K562 (cell line): ENCODE results near the gene GABPB1. TPM values are rescaled to one million over a fixed set of nuclear protein-coding genes. Genes with fewer than 3 reads are reported as not detected.
A peak's percentile ranks its signal among the peaks of the same experiment; 100 is the strongest.

Experiments used
- ATF6 ChIP-seq: sonication (generic); formaldehyde crosslinking; IDR thresholded peaks from 2 replicates; pipeline ENCODE4 v1.4.0; 2020; ENCODE audit warnings: mild to moderate bottlenecking, missing genetic modification reagents
- MAZ ChIP-seq, 2 experiments: fragments of 450-650 bp in 1 of 2; sonication (generic) in 1 of 2; formaldehyde crosslinking; IDR thresholded peaks in 1 of 2; conservative IDR thresholded peaks in 1 of 2; 2 replicates each; pipeline versions ENCODE4 v1.4.0 to v1.5.0; 2020; ENCODE audit warnings: mild to moderate bottlenecking in 1 of 2, missing genetic modification reagents in 1 of 2
- MLLT1 ChIP-seq, 2 experiments: fragments of 450-650 bp; IDR thresholded peaks; 2 replicates each; pipeline ENCODE4 v1.6.1; 2016
- NFE2 ChIP-seq: IDR thresholded peaks from 2 replicates; pipeline ENCODE4 v1.6.1; 2014; ENCODE audit warnings: antibody characterized with exemption, low read depth
- RBM14 ChIP-seq: fragments of 200-400 bp; formaldehyde crosslinking; IDR thresholded peaks from 2 replicates; pipeline ENCODE4 v1.6.1; 2018; ENCODE audit warnings: low read depth, mild to moderate bottlenecking, low read length, moderate library complexity, borderline replicate concordance; ENCODE audit not compliant: insufficient read depth
- RBM15 ChIP-seq: fragments of 200-400 bp; formaldehyde crosslinking; IDR thresholded peaks from 2 replicates; pipeline ENCODE4 v1.6.1; 2018; ENCODE audit warnings: mild to moderate bottlenecking, low read length, moderate library complexity; ENCODE audit not compliant: insufficient read depth
- SETDB1 ChIP-seq: IDR thresholded peaks from one replicate; pipeline ENCODE4 v1.6.1; 2012; ENCODE audit warnings: low read length, control low read depth, inconsistent platforms
- SMARCC2 ChIP-seq: fragments of 450-650 bp; IDR thresholded peaks from 2 replicates; pipeline ENCODE4 v1.6.1; 2017; ENCODE audit warnings: antibody characterized with exemption, moderate library complexity, mild to moderate bottlenecking, low read depth
- SPI1 ChIP-seq: IDR thresholded peaks from 2 replicates; pipeline ENCODE4 v1.6.1; 2011; ENCODE audit warnings: low read depth, low read length, control low read depth, borderline replicate concordance
- SRSF3 ChIP-seq: fragments of 200-400 bp; formaldehyde crosslinking; IDR thresholded peaks from 2 replicates; pipeline ENCODE4 v1.6.1; 2016; ENCODE audit warnings: mild to moderate bottlenecking, low read length, moderate library complexity; ENCODE audit not compliant: insufficient read depth
- SUPT5H ChIP-seq: fragments of 450-650 bp; IDR thresholded peaks from 2 replicates; pipeline ENCODE4 v1.6.1; 2016
- TEAD2 ChIP-seq: fragments of 450-650 bp; IDR thresholded peaks from 2 replicates; pipeline ENCODE4 v1.6.1; 2016; ENCODE audit warnings: missing genetic modification characterization, control low read depth, missing compliant biosample characterization
- ZBTB7A ChIP-seq: IDR thresholded peaks from 2 replicates; pipeline ENCODE4 v1.6.1; 2011; ENCODE audit warnings: low read depth, mild to moderate bottlenecking, low read length, moderate library complexity, borderline replicate concordance; ENCODE audit not compliant: control insufficient read depth
- ZNF140 ChIP-seq: fragments of 250-450 bp; sonication (Bioruptor Pico); IDR thresholded peaks from 2 replicates; pipeline ENCODE4 v1.8.0; 2021; ENCODE audit warnings: moderate library complexity, mild to moderate bottlenecking, inconsistent platforms
- ZNF277 ChIP-seq: fragments of 250-450 bp; sonication (Bioruptor Pico); IDR thresholded peaks from 2 replicates; pipeline ENCODE4 v1.8.0; 2022; ENCODE audit warnings: inconsistent platforms, mild to moderate bottlenecking, moderate library complexity, borderline replicate concordance
- ZNF609 ChIP-seq: sonication (generic); formaldehyde crosslinking; IDR thresholded peaks from 2 replicates; pipeline ENCODE4 v1.8.1; 2023; ENCODE audit warnings: missing genetic modification reagents, mild to moderate bottlenecking, borderline replicate concordance
- polyA plus RNA-seq, 8 experiments: library from polyadenylated mRNA; depleted of rRNA in 4 of 8; stranded (reverse) in 5 of 8; unstranded in 3 of 8; fragments of >200 nt; fragmentation: Nextera tagmentation in 2 of 8; fragmentation: Illumina TruSeq in 1 of 8; extraction: Ambion mirVana in 2 of 8; extraction: Trizol in 1 of 8; gene quantifications; 2 replicates each; pipeline versions ENCODE4 v1.2.1 to v1.2.3, GENCODE V29; 2011 to 2014; ENCODE audit warnings: inconsistent platforms in 1 of 8, missing spikeins in 1 of 8
- total RNA-seq, 7 experiments: library from RNA; depleted of rRNA in 6 of 7; stranded (reverse); fragments of >200 nt in 6 of 7; fragmentation: Illumina TruSeq in 2 of 7; extraction: Trizol in 2 of 7; gene quantifications; 2 replicates each; pipeline versions ENCODE4 v1.2.1 to v1.2.3, GENCODE V29; 2011 to 2021; ENCODE audit warnings: low replicate concordance in 1 of 7

GABPB1 gene
- total and polyA plus RNA-seq, 9 of the 15 experiments (the other 6 are each of a cell fraction or from before 2014, with no cell fraction given), result 11.8 to 42.3 (median 33.2) TPM

GRCh38 chr15:50353975-50354837, 792 bp downstream of the GABPB1 start (continued):
- TF ChIP-seq ZNF277 (CRISPR knock-in tag) (no peak), ZNF140 (CRISPR knock-in tag) (no peak), SRSF3 (peak; percentile 47; the same call in 1 of the 2 replicates), NFE2 (peak; percentile 61; the same call in 1 of the 2 replicates), ZBTB7A (peak; percentile 81), MAZ (CRISPR knock-in tag; conservative IDR thresholded peaks at IDR 0.05 in 1 of 2, IDR thresholded peaks at IDR 0.05 in 1 of 2) (peak in 1 of 2 experiments; percentile 13; a peak in 2 of 4 replicates), ATF6 (0 out of 2 replicates have a peak, but pooled peaks have one; percentile 56), TEAD2 (tag) (no peak), SMARCC2 (no peak), RBM15 (no peak), MLLT1 (IDR thresholded peaks at IDR 0.05) (peak in 1 of 2 experiments; percentile 69; a peak in 1 of 4 replicates), SUPT5H (peak; percentile 68), SPI1 (0 out of 2 replicates have a peak, but pooled peaks have one; percentile 37), SETDB1 (no peak), RBM14 (0 out of 2 replicates have a peak, but pooled peaks have one; percentile 37), ZNF609 (0 out of 2 replicates have a peak, but pooled peaks have one; percentile 39)
